Adrenal gland (tissue), 5 donors: Measurements from ENCODE around the gene RIMBP2.

Experiments
- CTCF ChIP-seq, 6 experiments: fragments of 450-650 bp in 4 of 6; fragments of 200-600 bp in 2 of 6; sonication (generic) in 1 of 6; IDR thresholded peaks; 1 replicate in 5 of 6; 2 replicates in 1 of 6; pipeline versions ENCODE4 v1.5.1 to v1.8.0; 2016 to 2021; ENCODE audit warnings: antibody characterized with exemption in 6 of 6, mild to moderate bottlenecking in 2 of 6, moderate library complexity in 1 of 6
- POLR2A ChIP-seq, 2 donors: fragments of 450-650 bp; IDR thresholded peaks; one replicate each; pipeline ENCODE4 v1.6.1; 2017; ENCODE audit warnings: antibody characterized with exemption in 2 of 2, mild to moderate bottlenecking in 2 of 2, moderate library complexity in 1 of 2
- donor health status: DM: no; HTN: no; CAD: no.

DNA sequence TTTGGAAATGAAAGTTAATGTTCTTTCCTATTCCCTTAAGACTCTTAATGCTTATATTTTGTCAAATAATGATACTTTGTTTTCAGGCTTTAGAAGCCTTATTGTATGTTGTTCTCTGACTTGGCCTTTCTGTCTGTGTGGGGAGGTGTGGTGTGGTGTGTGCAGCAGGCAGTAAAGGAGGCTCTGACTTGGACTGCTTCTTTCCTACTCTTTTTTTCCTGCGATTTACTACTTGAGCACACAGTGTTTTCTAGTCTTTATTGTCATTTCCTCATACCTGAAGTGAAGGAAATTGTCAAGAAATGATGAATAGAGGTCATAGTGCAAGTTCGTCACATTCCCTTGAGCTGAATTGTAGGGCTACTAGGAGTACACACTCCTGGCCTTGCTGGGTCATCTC, 351.5 kb downstream of the RIMBP2 start:
- TF ChIP-seq POLR2A (IDR thresholded peaks at IDR 0.05) (no peak), CTCF (IDR thresholded peaks at IDR 0.05) (no peak)
